Eye (tissue), 1 donor: Measurements from ENCODE around the gene IRF2BP2.

Source experiments
- DNase-seq: peaks from one replicate; pipeline ENCODE4 v3.0.0-alpha.2; 2015

The IRF2BP2 gene

DNA sequence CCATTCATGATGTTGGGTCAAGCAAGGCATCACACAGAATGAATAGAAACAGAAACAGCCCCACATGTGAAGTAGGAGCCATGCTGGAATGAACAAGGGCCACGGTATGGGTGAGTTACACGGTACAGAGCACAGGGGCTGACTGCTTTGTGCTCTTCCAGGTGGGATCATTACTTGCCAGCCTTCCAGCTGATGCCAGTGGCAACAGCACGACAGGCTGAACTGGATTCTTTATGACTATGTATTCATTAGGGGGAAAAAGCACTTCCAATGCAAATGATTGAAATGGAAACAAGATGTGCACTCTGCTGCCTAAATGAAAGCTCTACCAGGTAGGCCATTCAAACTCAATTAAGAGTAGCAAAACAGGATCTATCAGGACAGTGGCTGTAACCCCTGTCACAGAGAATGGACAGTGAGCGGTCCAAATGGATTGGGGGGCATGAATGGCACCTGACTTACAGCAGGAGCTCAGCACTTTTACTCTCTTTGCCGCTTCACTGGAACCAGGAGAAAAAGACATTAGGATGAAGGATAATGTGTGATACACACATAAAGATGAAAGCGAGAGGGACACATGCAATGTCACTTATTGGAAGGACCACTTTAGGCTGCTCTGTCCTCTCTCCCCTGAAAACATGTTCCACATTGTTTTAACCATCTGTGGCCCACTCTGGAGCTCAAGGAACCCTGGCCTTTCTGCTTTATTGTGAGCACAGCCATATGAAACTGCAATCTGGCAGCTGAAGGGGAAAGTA is 23.4 kb upstream of the IRF2BP2 start:
- DNase-seq: no peak

DNA sequence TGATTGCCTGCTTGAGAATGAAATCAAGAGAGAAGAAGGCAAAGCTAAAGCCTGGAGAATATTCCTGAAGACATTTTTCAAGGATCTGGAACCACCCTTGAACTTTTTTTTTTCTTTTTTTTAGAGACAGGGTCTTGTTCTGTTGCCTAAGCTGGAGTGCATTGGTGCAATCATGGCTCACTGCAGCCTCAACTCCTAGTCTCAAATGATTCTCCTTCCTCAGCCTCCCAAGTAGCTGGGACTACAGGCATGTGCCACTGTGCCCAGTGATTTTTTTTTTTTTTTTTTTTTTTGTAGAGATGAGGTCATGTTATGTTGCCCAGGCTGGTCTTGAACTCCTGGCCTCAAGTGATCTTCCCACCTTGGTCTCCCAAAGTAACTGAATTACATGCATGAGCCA is 22.2 kb upstream of the IRF2BP2 start:
- no peak for DNase-seq

DNA sequence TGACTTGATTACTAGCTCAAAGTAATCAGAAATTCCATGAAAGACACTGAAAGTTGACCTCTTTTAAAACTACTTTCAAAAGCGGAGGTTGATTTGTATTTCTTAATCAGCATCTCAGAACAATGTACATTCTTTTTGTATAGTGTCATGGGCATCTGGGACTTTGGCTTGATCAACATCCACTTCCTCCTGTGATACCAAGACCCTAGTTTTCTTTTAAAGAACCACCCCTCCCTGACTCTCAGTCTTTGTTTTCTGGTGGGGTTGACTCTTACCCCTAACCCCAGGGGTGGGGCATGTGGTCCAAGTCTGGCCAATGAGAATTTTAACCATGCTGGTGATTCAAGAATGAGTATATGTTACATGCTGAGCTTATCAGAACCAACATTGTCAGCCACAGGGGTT is 21.7 kb upstream of the IRF2BP2 start:
- no peak for DNase-seq

DNA sequence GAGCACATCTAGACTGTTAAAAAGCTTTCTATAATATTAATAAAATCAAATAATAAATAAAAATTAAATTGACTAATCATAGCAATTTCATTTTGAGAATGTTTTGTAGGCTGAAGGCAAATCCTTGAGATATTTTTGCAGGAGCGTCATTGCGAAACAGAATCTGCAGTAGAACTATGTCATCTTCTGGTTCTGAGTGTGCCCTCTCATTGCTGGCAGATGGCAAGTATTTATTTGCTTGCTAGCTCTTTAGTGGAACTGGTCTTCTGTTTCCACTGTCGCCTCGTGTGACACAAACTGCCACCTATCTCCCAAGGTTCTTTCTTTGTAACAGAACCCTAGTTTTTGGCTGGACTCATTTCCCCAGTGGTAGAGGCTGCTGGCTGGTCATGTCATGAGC is 19.0 kb upstream of the IRF2BP2 start:
- DNase-seq: no peak

DNA sequence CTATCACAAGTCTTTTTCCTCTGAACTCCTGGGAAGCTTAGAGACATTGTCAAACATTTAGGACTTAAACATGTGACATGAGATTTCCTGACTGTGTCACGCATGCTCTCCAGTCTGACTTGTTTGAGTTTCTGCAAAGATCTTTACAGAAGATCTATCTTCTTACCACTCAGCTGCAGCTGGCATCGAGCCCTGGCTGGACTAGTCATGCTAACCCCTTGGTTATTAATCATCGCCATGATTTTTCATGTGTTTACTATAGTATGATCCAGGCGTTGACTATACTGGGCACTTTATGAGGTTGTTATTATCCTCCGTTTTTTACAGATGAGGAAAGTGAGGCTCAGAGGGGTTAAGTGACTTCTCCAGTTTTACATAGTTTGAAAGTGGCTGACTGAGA is 18.1 kb upstream of the IRF2BP2 start:
- DNase-seq: no peak

DNA sequence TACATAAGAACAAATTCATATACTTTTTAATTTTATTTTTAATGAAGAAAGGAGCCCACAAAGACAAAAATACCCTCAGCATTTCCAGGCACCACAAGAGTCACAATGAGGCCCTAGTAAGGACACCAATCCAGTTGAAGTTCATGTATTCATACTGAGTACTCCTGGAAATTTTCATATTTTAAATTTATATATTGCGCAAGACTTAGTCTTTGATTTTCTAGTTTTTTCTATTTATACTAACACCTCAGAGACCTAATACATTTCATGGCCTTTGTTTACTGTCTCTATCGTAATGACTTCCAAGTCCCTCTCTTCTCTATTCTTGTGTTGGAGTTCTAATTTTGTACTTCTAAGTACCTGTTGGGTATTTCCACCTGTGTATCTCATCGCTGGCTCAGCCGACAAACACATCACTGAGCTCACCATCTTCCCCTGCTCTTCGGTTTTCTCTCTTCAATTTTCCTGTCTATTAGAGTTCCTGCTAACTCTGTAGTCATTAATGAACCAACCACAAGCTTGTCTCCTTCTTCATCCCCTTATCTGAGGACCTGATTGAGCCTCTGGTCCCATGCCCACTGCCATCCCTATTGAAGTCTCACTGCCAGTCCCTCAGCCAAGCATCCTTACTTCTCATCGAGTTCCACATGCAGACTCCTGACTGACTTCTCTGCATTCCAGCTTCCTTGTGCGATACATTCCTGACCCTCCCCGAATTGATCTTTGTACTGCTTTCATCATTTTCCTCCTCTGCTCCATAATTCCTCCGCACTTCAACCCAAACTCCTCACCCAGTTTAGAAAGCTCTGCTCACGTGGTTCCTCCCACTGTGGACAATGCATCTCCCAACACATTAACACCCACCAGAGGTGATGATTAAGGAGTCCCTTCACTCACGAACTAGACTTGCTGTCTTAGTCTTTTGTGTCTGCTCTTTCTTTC is 17.3 kb upstream of the IRF2BP2 start:
- no peak for DNase-seq

DNA sequence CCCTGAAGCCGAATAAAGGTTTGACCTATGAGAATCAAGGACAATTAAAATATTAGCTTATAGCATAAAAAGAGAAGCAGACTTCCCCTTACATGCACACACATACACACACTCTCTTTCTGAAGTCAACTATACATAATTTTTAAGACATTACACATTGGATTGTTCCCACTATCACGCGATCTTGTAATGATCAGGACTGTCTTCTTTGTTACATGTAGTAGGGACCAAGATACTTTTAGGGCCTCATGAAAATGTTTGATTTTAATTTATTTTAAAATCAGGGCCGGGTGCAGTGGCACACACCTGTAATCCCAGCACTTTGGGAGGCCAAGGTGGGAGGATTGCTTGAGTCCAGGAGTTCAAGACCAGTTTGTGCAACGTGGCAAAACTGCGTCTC is 16.4 kb upstream of the IRF2BP2 start:
- no peak for DNase-seq

DNA sequence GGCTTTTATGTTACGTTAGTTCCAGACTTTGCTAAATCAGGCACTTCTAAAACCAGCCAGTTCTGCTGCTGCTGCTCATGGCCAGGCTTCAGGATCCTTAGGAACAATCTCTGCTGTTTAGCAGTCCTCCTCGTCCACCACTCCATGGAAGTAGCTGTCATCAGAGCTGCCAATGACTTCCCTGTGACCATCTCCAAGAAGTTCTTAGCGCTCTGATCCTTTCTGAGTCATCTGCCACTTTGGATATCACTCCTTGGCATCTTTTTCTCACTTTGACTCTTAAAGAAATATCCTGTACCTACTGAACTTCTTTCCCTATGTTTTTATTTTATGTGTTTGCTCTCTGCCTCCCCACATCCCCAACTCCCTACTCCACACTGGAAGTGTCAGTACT is 14.7 kb upstream of the IRF2BP2 start:
- DNase-seq: no peak

DNA sequence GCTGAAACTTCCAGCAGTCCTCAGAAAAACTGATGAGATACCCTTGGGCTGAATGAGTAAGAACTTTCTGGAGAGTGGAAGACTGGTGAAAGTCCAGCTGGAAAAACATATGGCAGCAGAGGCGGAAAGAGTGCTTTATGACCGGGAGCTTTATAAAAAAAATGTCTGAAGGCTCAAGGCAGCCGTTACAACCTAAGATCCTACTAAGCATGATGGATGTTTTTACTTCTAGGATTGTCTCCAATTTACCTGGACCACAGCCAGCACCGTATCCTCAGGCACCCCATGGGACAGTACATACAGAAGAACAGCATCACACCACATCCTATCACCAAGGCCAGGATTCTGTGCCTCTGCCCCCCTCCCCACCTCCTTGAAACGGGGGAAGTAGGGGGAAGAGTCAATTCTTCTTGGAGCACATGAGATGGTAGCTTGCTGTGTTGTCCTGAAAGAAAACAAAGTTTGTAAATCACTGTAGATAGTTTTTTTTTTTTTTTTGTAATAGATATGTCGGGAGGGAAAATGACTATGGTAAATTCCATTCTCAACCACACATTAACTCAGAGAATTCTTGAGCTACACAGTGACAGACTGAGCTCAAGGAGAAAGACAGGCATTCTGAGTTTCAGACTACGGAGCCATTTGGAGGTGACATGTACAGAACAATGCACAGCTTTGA is 11.8 kb upstream of the IRF2BP2 start:
- no peak for DNase-seq

DNA sequence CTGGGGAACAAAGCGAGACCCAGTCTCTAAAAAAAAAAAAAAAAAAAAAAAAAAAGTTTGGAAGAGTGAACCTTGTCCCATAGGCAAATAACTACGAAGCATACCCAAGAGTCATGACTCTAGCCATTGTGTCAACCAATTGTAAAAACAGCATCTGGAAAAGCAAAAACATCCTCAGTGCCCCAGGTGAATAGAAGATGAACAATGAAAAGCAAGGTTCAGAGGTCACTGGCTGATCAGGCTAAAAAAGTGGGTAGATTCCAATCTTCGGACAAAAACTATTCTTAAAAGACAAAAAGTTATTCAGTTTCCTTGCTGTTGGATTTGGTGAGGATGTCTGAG is 11.1 kb upstream of the IRF2BP2 start:
- no peak for DNase-seq

DNA sequence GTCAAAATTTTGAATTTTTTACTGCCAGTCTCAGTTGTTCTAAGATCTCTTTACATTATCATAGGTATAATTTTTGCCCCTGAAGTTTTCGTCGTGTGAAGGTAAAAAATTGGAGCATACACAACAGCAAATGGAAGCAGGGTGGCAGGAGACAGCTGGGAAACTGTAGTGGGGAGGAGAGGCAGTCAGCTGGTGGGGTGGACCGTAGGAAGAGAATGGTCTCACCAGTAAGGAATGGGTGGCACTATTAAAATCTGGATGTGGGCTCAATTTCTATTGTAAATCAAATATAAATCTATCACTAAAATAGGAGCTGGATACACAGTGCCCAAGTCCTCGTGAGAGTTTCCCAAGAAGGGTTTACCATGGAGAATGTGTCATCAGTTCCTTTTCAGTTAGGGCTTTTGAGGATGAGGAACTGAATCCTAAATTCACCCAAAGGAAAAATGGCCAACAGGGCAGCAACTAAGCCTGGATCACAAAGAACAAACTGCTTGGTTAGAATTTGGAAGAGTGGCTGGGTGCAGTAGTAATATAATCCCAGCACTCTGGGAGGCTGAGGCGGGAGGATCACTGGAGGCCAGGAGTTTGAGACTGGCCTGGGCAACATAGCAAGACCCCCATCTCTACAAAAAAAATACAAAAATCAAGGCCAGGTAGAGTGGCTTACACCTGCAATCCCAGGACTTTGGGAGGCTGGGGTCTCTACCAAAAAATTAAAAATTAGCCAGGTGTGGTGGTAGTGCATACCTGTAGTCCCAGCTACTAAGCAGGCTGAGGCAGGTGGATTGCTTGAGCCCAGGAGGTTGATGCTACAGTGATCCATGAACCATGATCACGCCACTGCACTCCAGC is 10.5 kb upstream of the IRF2BP2 start:
- no peak for DNase-seq

DNA sequence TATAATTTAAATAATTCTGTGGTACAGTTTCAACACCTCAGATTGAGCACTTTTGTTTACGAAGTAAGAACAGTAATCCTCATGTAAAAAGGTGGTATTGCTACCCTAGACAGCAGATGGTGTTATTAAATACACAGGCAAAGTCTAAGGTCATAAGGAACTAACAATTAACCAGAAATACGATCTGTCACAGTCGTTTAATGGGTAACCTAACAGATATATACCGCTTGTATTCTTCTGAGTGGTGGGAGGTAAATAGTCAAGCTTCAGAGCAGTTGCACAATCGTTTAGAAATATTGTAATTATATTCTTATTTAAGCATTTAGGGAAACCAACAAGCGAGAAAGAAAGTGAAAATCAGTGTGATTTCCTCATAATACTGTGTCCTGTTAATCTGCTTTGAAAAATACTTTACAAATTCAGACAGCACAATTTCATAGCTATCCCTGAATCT is 9.8 kb upstream of the IRF2BP2 start:
- no peak for DNase-seq

DNA sequence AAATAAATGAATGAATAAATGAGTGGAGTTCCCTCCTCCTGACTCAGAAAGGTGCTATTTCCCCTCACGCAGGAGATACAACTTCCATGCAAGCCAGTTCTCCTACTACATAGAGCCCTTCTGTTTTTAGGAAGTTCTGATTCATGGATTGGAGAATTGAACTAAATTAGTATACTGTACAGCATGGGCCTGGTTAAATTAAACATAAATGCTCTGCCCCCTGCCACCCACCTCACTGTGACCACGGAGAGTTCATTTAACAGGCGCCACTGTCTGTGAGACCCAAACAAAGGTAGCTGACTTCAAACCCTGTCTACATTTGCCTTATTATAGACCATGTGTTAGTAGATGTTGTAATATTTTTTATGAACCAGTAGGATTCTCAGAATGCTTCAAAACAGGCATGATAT is 9.1 kb upstream of the IRF2BP2 start:
- DNase-seq: no peak

DNA sequence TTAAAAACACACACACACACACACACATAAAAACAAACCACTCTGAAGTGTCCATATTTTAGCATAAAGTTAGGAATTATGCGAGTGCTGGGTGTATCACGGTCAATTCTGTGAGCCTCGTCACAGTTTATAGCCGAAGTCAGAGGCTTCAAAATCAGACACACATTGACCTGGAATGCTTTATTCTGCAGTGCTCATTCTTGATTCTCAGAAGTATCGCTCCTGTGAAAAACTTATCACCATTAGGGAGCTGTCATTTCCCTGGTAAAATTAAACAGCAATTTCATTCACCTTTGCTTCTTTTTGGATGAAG is 8.7 kb upstream of the IRF2BP2 start:
- DNase-seq: no peak

DNA sequence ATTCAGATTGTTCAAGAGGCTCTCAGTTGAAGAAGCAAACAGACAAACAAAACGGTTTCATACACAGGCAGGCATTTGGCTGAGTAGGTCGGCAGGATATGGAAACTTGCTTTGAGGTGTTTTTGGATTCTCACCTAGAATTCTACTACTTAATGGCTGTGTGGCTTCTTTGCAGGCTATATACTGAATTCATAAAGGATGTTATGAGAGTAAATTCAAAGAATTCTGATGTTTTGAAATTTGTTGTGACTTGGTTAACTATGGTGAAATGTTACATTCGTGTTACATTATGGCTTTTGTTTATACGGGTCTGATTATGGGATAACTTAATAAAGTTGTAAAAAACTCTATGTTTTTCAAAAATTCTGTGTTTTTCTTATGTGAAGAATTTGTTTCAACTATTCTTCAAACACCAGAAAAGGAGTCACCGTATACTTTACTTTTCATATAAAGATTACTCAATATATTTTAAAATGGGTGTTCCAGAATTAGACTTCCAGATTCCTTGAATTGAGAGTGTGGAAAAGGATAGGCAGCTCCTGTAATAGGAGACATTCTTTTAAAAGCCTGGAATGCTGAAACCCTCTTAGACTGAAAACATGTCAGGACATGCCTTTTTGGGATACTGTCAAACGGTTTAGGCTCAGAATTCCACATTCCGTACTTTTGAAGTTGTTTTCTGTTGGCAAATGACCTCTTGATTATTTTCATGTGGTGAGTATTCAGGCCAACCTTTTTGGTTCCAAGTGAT is 8.2 kb upstream of the IRF2BP2 start:
- DNase-seq: peak; percentile 45

DNA sequence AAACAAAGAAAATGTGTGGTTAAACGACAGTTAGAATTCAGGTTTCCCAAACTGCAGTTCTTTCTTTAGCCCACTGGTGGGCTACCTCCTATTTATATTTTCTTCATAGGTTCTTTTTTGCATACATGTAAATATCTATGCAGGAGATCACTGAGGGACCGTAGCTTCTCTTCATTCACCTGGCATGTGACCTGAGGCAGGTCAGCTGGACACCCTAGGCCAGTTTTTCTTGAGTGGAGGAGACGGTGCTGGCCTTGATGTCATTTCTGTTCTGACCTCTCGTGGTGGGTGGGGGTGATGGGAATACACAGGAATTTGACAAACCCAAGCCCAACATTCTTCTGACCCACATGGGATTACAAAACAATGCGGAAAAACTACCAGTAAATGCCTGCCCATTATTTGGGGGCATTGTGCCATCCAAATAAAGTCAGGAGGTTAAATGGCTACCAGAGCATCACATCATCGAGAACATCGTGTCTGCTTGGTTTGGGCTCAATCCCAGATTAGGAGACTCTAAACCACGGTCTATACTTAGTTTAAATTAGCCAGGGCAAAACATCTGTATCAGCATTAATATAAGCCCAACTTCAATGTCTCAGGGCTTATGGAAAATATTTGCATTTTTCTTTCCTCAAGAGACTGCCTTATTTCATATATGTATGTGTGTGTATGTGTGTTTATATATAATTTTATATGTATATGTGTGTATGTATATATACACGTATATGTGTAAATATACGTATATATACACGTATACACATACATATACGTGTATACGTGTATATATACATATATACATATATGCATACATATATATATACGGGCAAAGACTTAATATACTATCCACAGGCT is 7.4 kb upstream of the IRF2BP2 start:
- no peak for DNase-seq

DNA sequence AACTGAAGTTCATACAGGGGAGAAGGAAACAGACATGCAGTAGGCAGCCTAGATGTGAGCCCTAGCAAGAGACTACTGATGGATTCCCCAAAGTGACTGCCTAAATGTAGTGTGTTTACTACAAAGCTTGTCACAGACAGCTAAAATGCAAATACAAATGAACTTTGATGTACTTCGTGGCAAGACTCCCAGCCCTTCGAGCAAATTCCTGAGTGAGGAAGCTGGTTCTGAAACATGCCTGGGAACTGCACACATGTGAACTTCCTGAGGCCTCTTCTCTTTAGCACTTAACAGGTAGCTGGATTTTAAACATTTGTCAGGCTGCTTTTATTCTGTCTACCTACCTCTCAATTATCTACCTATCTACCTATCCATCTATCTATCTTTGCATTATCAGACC is 6.7 kb upstream of the IRF2BP2 start:
- DNase-seq: peak; percentile 32

DNA sequence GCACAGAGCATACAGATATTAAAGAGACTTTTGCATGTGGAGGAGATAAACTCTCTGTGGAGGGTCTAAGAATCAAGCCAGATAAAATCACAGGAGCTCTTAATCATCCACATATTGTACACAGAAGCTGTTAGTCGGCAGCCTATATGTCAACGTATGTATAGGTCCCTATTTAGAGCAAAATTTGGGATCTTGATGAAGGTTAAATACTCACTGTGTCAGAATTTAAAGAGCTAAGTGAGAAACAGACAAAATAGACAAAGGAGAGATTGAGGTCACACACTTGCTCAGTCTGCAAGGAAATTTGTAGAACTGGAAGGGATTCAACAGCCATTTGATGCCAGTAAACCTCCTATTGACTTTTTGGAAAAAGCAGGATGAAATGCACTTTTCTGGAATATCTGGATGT is 4.1 kb upstream of the IRF2BP2 start:
- DNase-seq: peak; percentile 58

DNA sequence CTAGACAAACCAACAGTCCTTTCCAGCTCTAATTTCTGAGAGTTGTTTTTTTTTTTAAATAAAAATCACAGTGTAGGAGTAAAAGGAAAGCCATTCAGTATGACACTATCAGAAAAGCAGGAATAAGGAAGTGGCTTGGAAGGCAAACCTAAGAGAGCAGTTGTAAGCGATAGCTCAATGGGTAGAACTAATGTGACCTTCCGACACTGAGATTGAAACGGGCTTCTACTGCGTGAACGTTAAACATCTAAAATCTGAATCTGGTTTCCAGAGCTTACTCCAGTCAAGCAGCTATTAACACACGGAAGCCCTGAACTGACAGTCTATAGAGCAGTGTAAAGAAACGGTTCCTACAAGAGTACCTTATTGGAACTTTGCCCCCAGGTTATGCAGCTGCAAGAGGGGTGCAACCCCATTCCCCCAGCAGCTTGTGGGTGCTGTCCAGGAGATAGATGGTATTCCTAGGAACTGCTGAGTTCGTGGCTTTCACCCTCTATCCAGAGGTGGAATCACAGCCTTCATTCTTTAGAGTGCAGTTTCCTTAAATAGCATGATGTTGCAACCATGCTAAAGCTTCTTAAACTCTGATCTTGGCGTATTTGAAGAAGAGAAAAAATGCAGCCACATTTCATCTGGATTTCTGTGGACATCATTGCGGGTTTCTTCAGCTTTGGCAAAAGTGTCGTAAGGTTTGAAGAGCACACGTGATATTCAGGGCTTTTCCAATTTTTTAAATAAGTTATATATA is 3.3 kb upstream of the IRF2BP2 start:
- DNase-seq: peak; percentile 71
